ENCODE data around the gene NRBP1.

DNA sequence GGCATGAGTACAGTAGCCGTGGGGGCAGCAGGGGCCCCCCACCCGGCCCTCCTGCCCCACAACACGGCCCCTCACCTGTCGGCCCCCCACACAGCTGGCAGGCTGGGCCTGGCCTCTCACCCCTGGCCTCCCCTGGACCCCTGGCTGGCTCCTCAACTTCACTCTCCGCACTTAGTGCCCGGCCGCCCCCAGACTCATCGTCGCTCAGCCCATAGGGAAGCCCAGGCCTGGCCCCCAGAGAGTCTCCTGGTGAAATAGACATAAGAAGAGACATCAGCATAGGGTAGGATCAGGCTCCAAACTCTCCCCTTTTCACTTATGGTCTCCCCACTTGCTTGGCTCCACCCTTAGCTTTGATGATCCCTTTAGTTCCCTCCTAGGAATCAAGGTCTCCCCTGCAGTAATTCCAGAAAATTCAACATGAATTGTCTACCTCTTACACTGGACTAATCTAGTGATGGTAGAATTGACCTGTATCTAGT is 49.6 kb upstream of the NRBP1 start:
- TF ChIP-seq CTCF (IDR thresholded peaks at IDR 0.05; ENCODE audit: low read depth, low read length, missing input control) (no peak), EGR1 (IDR thresholded peaks at IDR 0.05; ENCODE audit: low read depth in 2 of 2) (no peak), HNF4A (conservative IDR thresholded peaks at IDR 0.05) (no peak), GABPA (IDR thresholded peaks at IDR 0.05 in 1 of 2, conservative IDR thresholded peaks at IDR 0.05 in 1 of 2) (no peak), JUND (IDR thresholded peaks at IDR 0.05) (no peak), MAX (IDR thresholded peaks at IDR 0.05) (no peak), YY1 (IDR thresholded peaks at IDR 0.05) (no peak), NR2F2 (IDR thresholded peaks at IDR 0.05) (no peak), HNF4G (IDR thresholded peaks at IDR 0.05) (no peak), ATF3 (IDR thresholded peaks at IDR 0.05) (no peak), RAD21 (IDR thresholded peaks at IDR 0.05) (no peak)
- TF ChIP-seq, protein P1, sequence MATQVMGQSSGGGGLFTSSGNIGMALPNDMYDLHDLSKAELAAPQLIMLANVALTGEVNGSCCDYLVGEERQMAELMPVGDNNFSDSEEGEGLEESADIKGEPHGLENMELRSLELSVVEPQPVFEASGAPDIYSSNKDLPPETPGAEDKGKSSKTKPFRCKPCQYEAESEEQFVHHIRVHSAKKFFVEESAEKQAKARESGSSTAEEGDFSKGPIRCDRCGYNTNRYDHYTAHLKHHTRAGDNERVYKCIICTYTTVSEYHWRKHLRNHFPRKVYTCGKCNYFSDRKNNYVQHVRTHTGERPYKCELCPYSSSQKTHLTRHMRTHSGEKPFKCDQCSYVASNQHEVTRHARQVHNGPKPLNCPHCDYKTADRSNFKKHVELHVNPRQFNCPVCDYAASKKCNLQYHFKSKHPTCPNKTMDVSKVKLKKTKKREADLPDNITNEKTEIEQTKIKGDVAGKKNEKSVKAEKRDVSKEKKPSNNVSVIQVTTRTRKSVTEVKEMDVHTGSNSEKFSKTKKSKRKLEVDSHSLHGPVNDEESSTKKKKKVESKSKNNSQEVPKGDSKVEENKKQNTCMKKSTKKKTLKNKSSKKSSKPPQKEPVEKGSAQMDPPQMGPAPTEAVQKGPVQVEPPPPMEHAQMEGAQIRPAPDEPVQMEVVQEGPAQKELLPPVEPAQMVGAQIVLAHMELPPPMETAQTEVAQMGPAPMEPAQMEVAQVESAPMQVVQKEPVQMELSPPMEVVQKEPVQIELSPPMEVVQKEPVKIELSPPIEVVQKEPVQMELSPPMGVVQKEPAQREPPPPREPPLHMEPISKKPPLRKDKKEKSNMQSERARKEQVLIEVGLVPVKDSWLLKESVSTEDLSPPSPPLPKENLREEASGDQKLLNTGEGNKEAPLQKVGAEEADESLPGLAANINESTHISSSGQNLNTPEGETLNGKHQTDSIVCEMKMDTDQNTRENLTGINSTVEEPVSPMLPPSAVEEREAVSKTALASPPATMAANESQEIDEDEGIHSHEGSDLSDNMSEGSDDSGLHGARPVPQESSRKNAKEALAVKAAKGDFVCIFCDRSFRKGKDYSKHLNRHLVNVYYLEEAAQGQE (IDR thresholded peaks at IDR 0.05): no peak
- TF ChIP-seq, protein P2, sequence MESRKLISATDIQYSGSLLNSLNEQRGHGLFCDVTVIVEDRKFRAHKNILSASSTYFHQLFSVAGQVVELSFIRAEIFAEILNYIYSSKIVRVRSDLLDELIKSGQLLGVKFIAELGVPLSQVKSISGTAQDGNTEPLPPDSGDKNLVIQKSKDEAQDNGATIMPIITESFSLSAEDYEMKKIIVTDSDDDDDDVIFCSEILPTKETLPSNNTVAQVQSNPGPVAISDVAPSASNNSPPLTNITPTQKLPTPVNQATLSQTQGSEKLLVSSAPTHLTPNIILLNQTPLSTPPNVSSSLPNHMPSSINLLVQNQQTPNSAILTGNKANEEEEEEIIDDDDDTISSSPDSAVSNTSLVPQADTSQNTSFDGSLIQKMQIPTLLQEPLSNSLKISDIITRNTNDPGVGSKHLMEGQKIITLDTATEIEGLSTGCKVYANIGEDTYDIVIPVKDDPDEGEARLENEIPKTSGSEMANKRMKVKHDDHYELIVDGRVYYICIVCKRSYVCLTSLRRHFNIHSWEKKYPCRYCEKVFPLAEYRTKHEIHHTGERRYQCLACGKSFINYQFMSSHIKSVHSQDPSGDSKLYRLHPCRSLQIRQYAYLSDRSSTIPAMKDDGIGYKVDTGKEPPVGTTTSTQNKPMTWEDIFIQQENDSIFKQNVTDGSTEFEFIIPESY (IDR thresholded peaks at IDR 0.05): no peak

All from liver (tissue), 3 donors.